B cell (primary cell): ENCODE measurements around the gene SMURF2. TPM values are rescaled to one million over a fixed set of nuclear protein-coding genes. Genes with fewer than 3 reads are reported as not detected.

ENCODE experiments used
- ATAC-seq: fragments of 200-7000 bp; cut with Tn5 transposase; one replicate; pipeline ENCODE4 v1.10.0; 2021; ENCODE audit warnings: low read depth, mild to moderate bottlenecking, moderate number of reproducible peaks, moderate library complexity
- CTCF ChIA-PET: fragments of 350-600 bp; sonication (Branson Sonifier 250); formaldehyde crosslinking; loops from one replicate; lab custom pipeline; 2021; ENCODE audit warnings: antibody characterized with exemption, inconsistent platforms; lab: Charles Lee
- POLR2A ChIA-PET: fragments of 350-600 bp; sonication (Branson Sonifier 250); formaldehyde crosslinking; loops from one replicate; lab custom pipeline; 2021; ENCODE audit warnings: antibody characterized with exemption; lab: Charles Lee
- DNase-seq: peaks from one replicate; pipeline ENCODE4 v3.0.0; 2013
- H2AFZ ChIP-seq: 2 replicates; pipeline ENCODE4 v1.6.1; 2012; ENCODE audit warnings: mild to moderate bottlenecking, low read depth, low read length; ENCODE audit not compliant: insufficient read depth, poor library complexity, severe bottlenecking
- H3K27ac ChIP-seq, 2 donors: 1 replicate in 1 of 2; 2 replicates in 1 of 2; pipeline ENCODE4 v1.5.1; 2012 to 2013; ENCODE audit warnings: low read length in 2 of 2, mild to moderate bottlenecking in 2 of 2, moderate library complexity in 1 of 2
- H3K27me3 ChIP-seq, 4 experiments: fragments of 200-600 bp in 1 of 4; sonication (generic) in 1 of 4; replicated peaks in 1 of 4; 1 replicate in 2 of 4; 2 replicates in 2 of 4; pipeline versions ENCODE4 v1.6.1 to v1.7.0; 2013 to 2016; ENCODE audit warnings: low read length in 3 of 4, mild to moderate bottlenecking in 2 of 4, mixed read lengths in 1 of 4, moderate library complexity in 1 of 4; ENCODE audit not compliant: insufficient read depth in 4 of 4, control insufficient read depth in 3 of 4; ENCODE audit errors: control extremely low read depth in 1 of 4
- H3K36me3 ChIP-seq, 2 experiments: replicated peaks in 1 of 2; 1 replicate in 1 of 2; 2 replicates in 1 of 2; pipeline versions ENCODE4 v1.6.1 to v1.7.1; 2013; ENCODE audit warnings: low read length in 1 of 2; ENCODE audit not compliant: insufficient read depth in 2 of 2, control insufficient read depth in 1 of 2; ENCODE audit errors: control extremely low read depth in 1 of 2, extremely low read depth in 1 of 2
- H3K4me1 ChIP-seq, 2 donors: fragments of 200-600 bp in 1 of 2; sonication (generic) in 1 of 2; 1 replicate in 1 of 2; 2 replicates in 1 of 2; pipeline versions ENCODE4 v1.5.1 to v1.6.1; 2013 to 2017; ENCODE audit warnings: low read length in 2 of 2; ENCODE audit not compliant: control insufficient read depth in 2 of 2, insufficient read depth in 2 of 2
- H3K4me2 ChIP-seq: replicated peaks from 2 replicates; pipeline ENCODE3; 2012; ENCODE audit warnings: mild to moderate bottlenecking, low read depth, low read length; ENCODE audit not compliant: poor library complexity, severe bottlenecking
- H3K4me3 ChIP-seq, 5 experiments: fragments of 200-600 bp in 1 of 5; sonication (generic) in 1 of 5; 1 replicate in 3 of 5; 2 replicates in 2 of 5; pipeline versions ENCODE4 v1.5.1 to v1.7.0; 2011 to 2016; ENCODE audit warnings: low read length in 4 of 5, mild to moderate bottlenecking in 4 of 5, low read depth in 2 of 5, control low read depth in 1 of 5, moderate library complexity in 1 of 5; ENCODE audit not compliant: insufficient read depth in 1 of 5; ENCODE audit errors: control extremely low read depth in 1 of 5, extremely low read depth in 1 of 5
- H3K79me2 ChIP-seq: fragments of 200-600 bp; sonication (generic); one replicate; pipeline ENCODE4 v1.6.0; 2016; ENCODE audit warnings: low read length; ENCODE audit not compliant: control insufficient read depth, insufficient read depth
- H3K9ac ChIP-seq: fragments of 200-600 bp; sonication (generic); 2 replicates; pipeline ENCODE4 v1.6.1; 2017; ENCODE audit warnings: mild to moderate bottlenecking, low read length, moderate library complexity
- H3K9me3 ChIP-seq, 3 donors: one replicate each; pipeline versions ENCODE4 v1.6.1 to v1.7.1; 2013; ENCODE audit warnings: low read length in 2 of 3; ENCODE audit not compliant: control insufficient read depth in 2 of 3, insufficient read depth in 1 of 3; ENCODE audit errors: control extremely low read depth in 1 of 3
- H4K20me1 ChIP-seq: 2 replicates; pipeline ENCODE4 v1.6.0; 2012; ENCODE audit warnings: mild to moderate bottlenecking, low read length; ENCODE audit not compliant: insufficient read depth, control insufficient read depth, poor library complexity, severe bottlenecking
- H3K27ac Mint-ChIP-seq: one replicate; pipeline ENCODE4 v1.8.0; 2021; ENCODE audit warnings: mixed read lengths
- H3K27me3 Mint-ChIP-seq: one replicate; pipeline ENCODE4 v1.8.0; 2021; ENCODE audit warnings: mixed read lengths
- H3K4me1 Mint-ChIP-seq: one replicate; pipeline ENCODE4 v1.8.0; 2021; ENCODE audit warnings: mixed read lengths
- H3K4me3 Mint-ChIP-seq: one replicate; pipeline ENCODE4 v1.8.0; 2021; ENCODE audit warnings: mixed read lengths
- H3K9me3 Mint-ChIP-seq: one replicate; pipeline ENCODE4 v1.8.0; 2022; ENCODE audit warnings: mixed read lengths; ENCODE audit not compliant: insufficient read depth
- EZH2 ChIP-seq: IDR thresholded peaks from 2 replicates; pipeline ENCODE4 v1.6.1; 2012; ENCODE audit warnings: borderline replicate concordance, low read depth, mild to moderate bottlenecking, moderate library complexity, low read length; ENCODE audit not compliant: insufficient read depth, poor library complexity, severe bottlenecking
- WGBS: methylation state at CpG from one replicate; pipeline ENCODE4 v1.1.5; 2013; ENCODE audit warnings: missing lambda C conversion rate; ENCODE audit not compliant: insufficient coverage; 5-methylcytosine and 5-hydroxymethylcytosine counted together
- intact Hi-C: fragments of 100-400 bp; cut with micrococcal nuclease; formaldehyde crosslinking; loops from one replicate; pipeline ENCODE4 v1.10.0; 2022
- polyA plus RNA-seq: library from polyadenylated mRNA; depleted of rRNA; stranded (reverse); fragments of >200 nt; gene quantifications from 2 replicates; pipeline ENCODE4 v1.2.3, GENCODE V29; 2012
- total RNA-seq, 2 donors: library from RNA; stranded (reverse); fragments of 120-200 nt in 1 of 2; gene quantifications; 1 replicate in 1 of 2; 2 replicates in 1 of 2; pipeline versions ENCODE4 v1.2.3 to v1.2.4, GENCODE V29; 2013 to 2022
- TF ChIP-seq, protein P1 (sequence below): fragments of 200-600 bp; IDR thresholded peaks from one replicate; pipeline ENCODE4 v1.8.0; 2022; ENCODE audit warnings: antibody characterized with exemption, mild to moderate bottlenecking

The SMURF2 gene
- total and polyA plus RNA-seq, 2 donors (not counting 1 experiment from before 2014, with no cell fraction given) = 9.2 to 32.8 TPM

GRCh38 chr17:64686705-64687104 lies 24.6 kb upstream of the SMURF2 start:
- H3K4me1 ChIP-seq = no peaks in the 10 kb centered on the region
- intact Hi-C loops = no loop called here
- H3K4me3 Mint-ChIP-seq = no peak overlapping the region
- no peaks in the 10 kb centered on the region for H3K9me3 Mint-ChIP-seq
- H3K4me3 ChIP-seq = no peak overlapping the region
- ATAC-seq = no peak
- H3K9me3 ChIP-seq = no peaks in the 10 kb centered on the region
- H3K27me3 Mint-ChIP-seq = no peaks in the 10 kb centered on the region
- 100% methylated on average over 1 of the region's 2 CpGs for WGBS
- no peak overlapping the region for H3K27ac Mint-ChIP-seq
- TF ChIP-seq, protein P1, sequence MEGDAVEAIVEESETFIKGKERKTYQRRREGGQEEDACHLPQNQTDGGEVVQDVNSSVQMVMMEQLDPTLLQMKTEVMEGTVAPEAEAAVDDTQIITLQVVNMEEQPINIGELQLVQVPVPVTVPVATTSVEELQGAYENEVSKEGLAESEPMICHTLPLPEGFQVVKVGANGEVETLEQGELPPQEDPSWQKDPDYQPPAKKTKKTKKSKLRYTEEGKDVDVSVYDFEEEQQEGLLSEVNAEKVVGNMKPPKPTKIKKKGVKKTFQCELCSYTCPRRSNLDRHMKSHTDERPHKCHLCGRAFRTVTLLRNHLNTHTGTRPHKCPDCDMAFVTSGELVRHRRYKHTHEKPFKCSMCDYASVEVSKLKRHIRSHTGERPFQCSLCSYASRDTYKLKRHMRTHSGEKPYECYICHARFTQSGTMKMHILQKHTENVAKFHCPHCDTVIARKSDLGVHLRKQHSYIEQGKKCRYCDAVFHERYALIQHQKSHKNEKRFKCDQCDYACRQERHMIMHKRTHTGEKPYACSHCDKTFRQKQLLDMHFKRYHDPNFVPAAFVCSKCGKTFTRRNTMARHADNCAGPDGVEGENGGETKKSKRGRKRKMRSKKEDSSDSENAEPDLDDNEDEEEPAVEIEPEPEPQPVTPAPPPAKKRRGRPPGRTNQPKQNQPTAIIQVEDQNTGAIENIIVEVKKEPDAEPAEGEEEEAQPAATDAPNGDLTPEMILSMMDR = no peak
- no peak for TF ChIP-seq EZH2
- no peaks in the 10 kb centered on the region for H3K27me3 ChIP-seq
- no peaks in the 10 kb centered on the region for H3K4me1 Mint-ChIP-seq
- H3K27ac ChIP-seq = no peak overlapping the region
- ChIA-PET POLR2A (no interaction called here), CTCF (interaction anchor here (1.3 kb wide), 1 partner anchor 11 kb away, joined by 3 read pairs; no protein-coding TSS in a partner anchor)
- no peak overlapping the region for H2AFZ ChIP-seq
- no peak overlapping the region for H3K4me2 ChIP-seq
- H4K20me1 ChIP-seq = no peaks in the 10 kb centered on the region
- H3K9ac ChIP-seq = no peak overlapping the region
- no peaks in the 10 kb centered on the region for H3K36me3 ChIP-seq
- no peak for DNase-seq
- H3K79me2 ChIP-seq = no peaks in the 10 kb centered on the region

DNA sequence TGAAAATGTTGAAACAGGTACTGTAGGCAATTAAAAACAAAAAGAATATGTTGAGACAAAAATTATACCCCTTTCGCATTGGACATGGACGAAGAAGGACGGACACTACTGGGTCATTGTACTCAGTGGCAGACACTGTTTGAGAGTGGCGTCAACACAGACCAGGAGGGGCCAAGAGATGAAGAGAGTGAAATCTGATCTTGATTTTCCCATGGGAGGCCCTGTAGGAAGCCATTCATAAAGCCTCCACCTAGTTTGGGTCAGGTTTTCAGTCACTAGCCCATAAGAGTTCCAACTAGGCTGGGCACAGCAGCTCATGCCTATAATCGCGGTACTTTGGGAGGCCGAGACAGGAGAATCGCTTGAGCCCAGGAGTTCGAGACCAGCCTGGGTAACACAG lies 23.6 kb upstream of the SMURF2 start:
- H2AFZ ChIP-seq = no peak overlapping the region

More for the DNA sequence above, 23.6 kb upstream of the SMURF2 start:
- 97% methylated on average over 9 of the region's 9 CpGs for WGBS
- no peaks in the 10 kb centered on the region for H3K36me3 ChIP-seq
- CTCF ChIA-PET = no interaction called here
- no peak for DNase-seq
- no peak overlapping the region for H3K9ac ChIP-seq
- Mint-ChIP-seq H3K4me1 (no peaks in the 10 kb centered on the region), H3K4me3 (no peak overlapping the region), H3K9me3 (no peaks in the 10 kb centered on the region), H3K27me3 (no peaks in the 10 kb centered on the region), H3K27ac (no peak overlapping the region)
- H3K9me3 ChIP-seq = no peaks in the 10 kb centered on the region
- no peaks in the 10 kb centered on the region for H3K4me1 ChIP-seq
- no peaks in the 10 kb centered on the region for H3K27me3 ChIP-seq
- H3K79me2 ChIP-seq = no peaks in the 10 kb centered on the region
- H3K4me2 ChIP-seq = no peak overlapping the region
- H4K20me1 ChIP-seq = no peaks in the 10 kb centered on the region
- ATAC-seq = no peak
- H3K27ac ChIP-seq = no peak overlapping the region
- H3K4me3 ChIP-seq = no peak overlapping the region
- POLR2A ChIA-PET = no interaction called here
- TF ChIP-seq, protein P1 = no peak
- no peak for TF ChIP-seq EZH2
- intact Hi-C loops = no loop called here
